Glomerular endothelial cell (primary cell): ENCODE results near the gene ACP7. TPM values are rescaled to one million over a fixed set of nuclear protein-coding genes. Genes with fewer than 3 reads are reported as not detected.
"Not testable (repeated sequence)": the region's sequence is repeated elsewhere in the genome, so short reads cannot be mapped to it uniquely, and the experiment has no call there.

Source experiments
- DNase-seq: peaks from one replicate; pipeline ENCODE4 v3.0.0-alpha.2; 2011; ENCODE audit warnings: low read depth, low spot score; ENCODE audit errors: extremely low read depth
- total RNA-seq: library from RNA; depleted of rRNA; stranded (reverse); fragments of >200 nt; gene quantifications from 2 replicates; pipeline ENCODE4 v1.2.3, GENCODE V29; 2015

The ACP7 gene, protein sequence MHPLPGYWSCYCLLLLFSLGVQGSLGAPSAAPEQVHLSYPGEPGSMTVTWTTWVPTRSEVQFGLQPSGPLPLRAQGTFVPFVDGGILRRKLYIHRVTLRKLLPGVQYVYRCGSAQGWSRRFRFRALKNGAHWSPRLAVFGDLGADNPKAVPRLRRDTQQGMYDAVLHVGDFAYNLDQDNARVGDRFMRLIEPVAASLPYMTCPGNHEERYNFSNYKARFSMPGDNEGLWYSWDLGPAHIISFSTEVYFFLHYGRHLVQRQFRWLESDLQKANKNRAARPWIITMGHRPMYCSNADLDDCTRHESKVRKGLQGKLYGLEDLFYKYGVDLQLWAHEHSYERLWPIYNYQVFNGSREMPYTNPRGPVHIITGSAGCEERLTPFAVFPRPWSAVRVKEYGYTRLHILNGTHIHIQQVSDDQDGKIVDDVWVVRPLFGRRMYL
- not detected in 2 replicates for total RNA-seq

DNA sequence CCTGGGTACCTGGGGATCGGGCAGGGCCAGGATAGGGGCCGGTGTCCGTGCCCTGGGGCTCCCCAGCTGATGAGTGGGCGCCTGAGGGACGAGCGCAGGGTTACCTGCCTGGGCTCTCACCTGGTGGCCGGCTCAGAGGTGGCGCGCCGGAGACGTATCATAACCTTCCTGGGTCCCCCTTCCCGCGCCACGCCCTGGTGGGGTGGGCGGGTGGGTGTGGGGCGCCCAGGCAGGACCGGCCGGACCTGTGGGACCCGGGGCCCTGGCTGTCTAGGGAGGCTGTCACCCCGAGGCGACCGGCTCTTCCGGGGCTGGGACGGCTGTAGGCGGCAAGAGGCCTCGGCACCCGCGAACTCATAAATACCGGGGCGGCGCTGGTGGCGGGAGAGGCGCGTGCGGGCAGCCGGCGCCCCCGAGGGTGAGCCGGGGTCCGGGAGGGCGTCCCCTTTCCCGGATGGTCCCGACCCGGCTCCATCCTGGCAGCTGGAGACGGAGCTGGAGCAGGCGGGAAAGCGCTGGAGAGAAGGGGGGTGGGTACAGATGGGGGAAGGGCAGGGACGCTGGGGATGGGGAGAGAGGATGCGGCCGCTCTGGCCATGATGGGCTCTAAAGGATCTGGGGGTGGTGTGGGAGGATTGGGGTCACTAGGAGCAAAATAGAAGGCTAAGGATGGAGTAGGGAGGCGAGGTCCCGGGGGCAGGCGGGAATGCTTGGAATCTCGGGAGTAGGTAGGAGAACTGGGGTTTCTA is at the start of gene ACP7:
Gene ACP7 (plus strand): TSS at position 386 of the 749 bp plus-strand sequence. CDS start 902 bp downstream, outside the sequence.
- no peak for DNase-seq

GRCh38 chr19:39036581-39036980 is 47.6 kb upstream of the ACP7 start:
- DNase-seq: no peak

DNA sequence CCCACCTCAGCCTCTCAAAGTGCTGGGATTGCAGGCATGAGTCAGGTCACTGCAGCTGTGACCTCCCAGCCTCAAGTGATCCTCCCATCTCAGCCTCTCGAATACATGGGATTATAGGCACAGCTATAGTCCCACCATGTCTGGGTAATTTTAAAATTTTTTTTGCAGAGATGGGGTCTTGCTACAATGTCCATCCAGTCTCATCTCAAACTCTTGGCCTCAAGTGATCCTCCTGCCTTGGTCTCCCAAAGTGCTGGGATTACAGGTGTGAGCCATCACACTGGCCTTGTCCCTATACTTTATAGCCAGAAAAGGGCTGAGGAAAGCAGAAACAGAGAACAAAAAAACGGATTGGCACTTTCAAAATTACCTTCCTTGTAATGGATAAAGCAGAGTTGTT is 47.0 kb upstream of the ACP7 start:
- DNase-seq: no peak

- DNase-seq: no peak
Observed at GRCh38 chr19:39038098-39038497, 46.1 kb upstream of the ACP7 start.

DNA sequence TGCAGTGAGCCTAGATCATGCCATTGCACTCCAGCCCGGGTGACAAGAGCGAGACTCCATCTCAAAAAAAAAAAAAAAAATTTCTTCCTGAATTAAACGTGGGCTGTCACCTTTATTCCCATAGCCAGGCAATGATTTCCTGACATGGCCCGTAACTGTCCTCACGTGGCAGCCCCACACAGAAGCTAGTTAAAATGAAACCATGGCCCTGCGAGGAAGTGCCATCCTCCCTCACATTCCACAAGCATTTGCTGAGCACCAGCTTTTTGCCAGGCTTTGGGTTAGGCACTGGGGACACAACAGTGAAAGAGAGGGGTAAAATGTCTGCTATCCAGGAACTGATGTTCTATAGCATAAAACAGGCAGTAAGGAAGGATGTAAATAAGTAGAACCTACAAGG is 38.7 kb upstream of the ACP7 start:
- DNase-seq: no peak

- no peak for DNase-seq
Observed at GRCh38 chr19:39046037-39046821, 37.9 kb upstream of the ACP7 start.

- DNase-seq: no peak
Observed at GRCh38 chr19:39047073-39047472, 37.1 kb upstream of the ACP7 start.

- DNase-seq: no peak
Observed at GRCh38 chr19:39052243-39052746, 31.9 kb upstream of the ACP7 start.

DNA sequence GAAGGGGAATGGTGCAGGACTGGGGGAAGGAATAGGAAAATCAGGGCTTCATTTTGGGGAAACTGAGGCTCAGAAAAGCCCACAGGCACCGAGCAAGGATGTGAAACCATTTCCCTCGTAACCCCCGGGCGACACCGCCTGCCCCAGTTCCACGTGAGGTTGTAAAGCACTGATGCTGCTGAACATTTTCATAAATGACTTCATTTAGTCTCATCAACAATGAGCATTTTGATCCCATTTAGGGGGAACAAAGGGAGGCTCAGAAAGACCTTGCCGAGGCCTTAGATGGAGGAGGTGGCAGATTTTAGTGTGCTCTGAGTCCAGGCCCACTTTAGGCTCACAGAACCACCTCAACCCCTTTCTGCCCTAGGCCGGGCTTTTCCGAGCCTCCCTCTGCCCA is 31.3 kb upstream of the ACP7 start:
- no peak for DNase-seq

- no peak for DNase-seq
Observed at GRCh38 chr19:39053276-39054090, 30.7 kb upstream of the ACP7 start.

DNA sequence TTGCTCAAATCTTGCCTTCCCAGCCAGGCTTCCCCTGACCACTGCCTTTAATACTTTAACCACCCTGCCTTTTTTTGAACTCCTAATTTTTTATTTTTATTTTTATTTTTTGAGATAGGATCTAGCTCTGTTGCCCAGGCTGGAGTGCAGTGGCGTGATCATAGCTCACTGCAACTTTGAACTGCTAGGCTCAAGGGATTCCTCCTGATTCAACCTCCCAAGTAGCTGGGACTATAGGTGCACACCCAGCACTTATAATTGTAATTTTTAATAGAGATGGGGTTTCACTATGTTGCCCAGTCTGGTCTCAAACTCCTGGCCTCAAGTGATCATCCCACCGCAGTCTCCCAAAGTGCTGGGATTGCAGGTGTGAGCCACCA is 30.1 kb upstream of the ACP7 start:
- no peak for DNase-seq

GRCh38 chr19:39057615-39058014 is 26.6 kb upstream of the ACP7 start:
- no peak for DNase-seq

GRCh38 chr19:39059302-39059701 is 24.9 kb upstream of the ACP7 start:
- no peak for DNase-seq

GRCh38 chr19:39060171-39060570 is 24.0 kb upstream of the ACP7 start:
- no peak for DNase-seq

DNA sequence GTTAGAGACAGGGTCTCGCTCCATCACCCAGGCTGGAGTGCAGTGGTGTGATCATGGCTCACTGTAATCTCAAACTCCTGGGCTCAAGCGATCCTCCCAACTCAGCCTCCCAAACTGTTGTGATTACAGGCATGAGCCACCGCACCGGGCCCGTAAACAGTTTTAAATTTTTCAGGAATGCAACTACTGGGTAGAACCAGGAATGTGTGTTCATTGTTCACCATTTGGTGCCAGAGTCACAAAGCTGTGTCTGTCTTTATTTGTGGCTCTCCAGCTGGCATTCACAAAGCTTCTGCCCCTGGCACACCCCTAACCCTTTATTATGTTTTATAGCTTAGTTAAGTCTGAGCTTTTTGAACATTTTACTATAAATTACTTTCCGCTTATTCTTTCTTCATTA is 19.8 kb upstream of the ACP7 start:
- DNase-seq: no peak

GRCh38 chr19:39065928-39066327 is 18.2 kb upstream of the ACP7 start:
- no peak for DNase-seq

GRCh38 chr19:39067104-39067503 is 17.1 kb upstream of the ACP7 start:
- no peak for DNase-seq

GRCh38 chr19:39068259-39068658 is 15.9 kb upstream of the ACP7 start:
- not testable (repeated sequence) for DNase-seq

DNA sequence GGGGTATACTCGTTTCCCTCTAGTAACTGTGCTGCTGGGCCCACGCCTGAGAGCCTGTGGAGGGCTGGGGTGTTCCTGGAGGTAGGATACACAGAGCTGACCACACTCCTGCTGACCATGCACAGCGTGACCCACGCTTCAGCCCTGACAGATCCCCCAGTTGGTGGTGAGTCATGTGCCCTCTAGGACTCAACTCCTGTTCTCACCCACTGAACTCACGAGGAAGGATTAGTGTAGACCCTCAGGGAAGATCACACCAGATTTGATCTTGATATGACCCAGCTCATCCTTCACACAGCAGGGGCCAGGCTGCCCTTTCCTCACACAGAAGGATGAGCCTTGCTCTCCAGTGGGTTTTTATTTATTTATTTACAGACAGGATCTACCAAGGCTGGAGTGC is 13.3 kb upstream of the ACP7 start:
- DNase-seq: no peak

DNA sequence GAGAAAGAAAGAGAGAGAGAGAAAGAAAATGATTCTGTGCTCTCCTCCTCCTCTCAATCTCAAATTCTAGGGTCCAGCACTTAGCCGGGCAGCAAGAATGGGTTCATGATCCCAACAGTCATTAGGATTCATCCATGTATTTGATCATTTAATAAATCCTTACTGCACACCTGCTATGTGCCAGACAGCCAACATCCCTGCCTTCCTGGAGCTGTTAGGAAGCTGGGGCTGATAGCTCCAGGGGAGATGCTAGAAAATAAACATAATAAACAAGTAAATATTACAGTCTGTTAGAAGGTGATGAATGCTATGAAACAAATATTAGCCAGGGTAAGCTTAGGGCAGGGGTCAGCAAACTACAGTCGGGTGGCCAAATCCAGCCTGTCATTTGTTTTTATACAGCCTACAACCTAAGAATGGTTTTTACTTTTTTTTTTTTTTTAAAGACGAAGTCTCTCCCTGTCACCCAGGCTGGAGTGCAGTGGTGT is 9.9 kb upstream of the ACP7 start:
- no peak for DNase-seq
